ENCODE results near the gene TCEAL7.
A peak's percentile ranks its signal among the peaks of the same experiment; 100 is the strongest.
"Not testable (repeated sequence)": the region's sequence is repeated elsewhere in the genome, so short reads cannot be mapped to it uniquely, and the experiment has no call there.

TCEAL7 gene, protein sequence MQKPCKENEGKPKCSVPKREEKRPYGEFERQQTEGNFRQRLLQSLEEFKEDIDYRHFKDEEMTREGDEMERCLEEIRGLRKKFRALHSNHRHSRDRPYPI

DNA sequence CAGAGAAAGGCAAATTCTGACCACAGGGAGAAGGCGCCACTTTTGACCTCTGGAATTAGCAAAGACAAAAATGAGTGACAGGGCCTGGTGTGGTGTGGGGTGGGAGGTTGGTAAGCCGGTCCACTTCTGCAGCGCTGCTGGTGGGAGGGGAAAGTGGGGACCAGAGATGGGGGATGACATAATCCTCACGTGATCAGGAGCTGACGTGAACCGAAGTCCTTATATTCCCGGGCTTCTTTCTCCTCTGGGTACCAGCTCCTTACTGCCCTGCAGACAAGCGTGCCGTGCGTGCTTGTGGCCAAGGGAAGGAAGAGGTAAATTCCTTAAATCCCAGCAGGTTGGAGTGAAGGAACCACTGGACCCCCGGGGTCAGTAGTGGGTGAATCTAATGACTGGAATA lies at the start of gene TCEAL7:
Gene TCEAL7 (plus strand): TSS at position 249 of the 400 bp plus-strand sequence. CDS start 1,165 bp downstream, outside the sequence.
- DNase-seq (ENCODE audit: low read depth in 3 of 3), result no peak

DNA sequence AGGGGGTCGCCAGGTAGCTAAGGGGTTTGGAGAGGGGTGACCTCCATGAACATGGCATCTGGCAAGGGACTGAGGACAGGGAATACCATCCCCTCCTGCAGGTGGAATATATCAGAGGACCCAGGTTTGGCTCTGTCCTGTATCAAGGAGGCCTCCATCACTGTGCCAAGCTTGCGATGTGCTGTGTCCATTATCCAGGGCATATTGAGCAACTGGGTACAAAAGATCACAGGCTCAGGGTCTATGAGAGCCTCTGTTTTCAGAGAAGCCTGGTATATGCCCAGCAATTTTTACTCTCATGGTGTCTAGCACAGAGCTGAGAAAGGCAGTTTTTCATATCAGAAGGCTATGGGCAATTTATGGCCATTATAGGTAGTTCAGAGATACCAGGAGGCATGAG lies 36.9 kb upstream of the TCEAL7 start:
- DNase-seq (ENCODE audit: low read depth in 3 of 3), result no peak

DNA sequence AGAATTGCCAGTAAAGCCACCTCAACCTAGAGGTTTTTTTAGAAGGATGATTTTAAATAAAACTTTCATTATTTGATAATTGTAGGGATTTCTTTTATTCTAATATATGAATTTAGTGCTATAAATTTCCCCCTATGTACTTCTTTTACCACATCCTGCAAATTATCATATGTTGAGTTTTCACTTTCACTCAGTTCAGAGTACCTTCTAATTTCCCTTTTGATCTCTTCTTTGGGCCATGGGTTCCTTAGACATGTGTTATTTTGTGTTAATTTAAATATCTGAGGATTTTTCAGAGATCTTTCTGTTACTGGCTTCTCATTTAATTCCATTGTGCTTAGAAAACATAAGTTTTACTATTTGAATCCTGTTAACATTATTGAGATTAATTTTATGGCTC lies 25.3 kb upstream of the TCEAL7 start:
- DNase-seq (ENCODE audit: low read depth in 3 of 3), result no peak

DNA sequence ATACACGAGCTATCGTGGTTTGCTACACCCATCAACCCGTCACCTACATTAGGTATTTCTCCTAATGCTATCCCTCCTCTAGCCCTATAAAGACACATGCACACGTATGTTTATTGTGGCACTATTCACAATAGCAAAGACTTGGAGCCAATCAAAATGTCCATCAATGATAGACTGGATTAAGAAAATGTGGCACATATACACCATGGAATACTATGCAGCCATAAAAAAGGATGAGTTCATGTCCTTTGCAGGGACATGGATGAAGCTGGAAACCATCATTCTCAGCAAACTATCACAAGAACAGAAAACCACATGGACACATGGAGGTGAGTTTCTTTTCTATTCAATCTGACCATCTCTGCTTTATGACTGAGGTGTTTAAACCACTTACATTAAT lies 24.4 kb upstream of the TCEAL7 start:
- not testable (repeated sequence) for DNase-seq (ENCODE audit: low read depth in 3 of 3)

DNA sequence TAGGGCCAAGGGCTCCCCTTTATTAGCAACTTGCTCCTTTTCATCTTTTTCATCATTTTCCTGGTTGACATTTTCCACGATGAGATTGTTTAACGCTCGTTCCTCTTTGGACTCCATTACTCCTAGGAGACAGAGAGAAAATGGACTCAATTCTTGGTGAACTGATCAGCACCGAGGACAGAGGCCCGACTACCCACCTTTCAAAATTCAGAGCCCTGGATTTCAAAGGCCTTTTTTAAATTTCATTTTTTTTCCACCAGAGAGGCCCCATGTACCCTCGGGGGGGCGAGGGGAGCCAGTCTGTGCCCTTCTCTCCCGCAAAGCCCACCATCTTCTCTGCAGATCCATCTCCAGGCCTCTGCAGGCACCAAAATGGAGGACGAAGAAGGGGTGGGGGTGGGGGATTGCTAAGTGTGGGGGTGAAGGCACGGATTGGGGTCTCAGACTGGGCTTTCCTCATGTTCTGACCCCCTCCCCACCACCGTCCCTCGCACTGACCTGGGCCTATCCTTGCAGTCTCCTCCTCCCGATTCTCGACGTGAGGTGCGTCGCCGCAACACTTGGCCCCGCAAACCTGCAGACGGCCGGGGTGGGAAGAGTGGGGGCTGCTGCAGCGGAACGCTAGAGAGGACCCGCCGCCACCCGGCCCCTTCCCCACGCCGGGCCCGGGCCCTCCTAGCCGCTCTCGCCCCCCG lies 20.0 kb upstream of the TCEAL7 start:
- DNase-seq (ENCODE audit: low read depth in 3 of 3), result no peak

DNA sequence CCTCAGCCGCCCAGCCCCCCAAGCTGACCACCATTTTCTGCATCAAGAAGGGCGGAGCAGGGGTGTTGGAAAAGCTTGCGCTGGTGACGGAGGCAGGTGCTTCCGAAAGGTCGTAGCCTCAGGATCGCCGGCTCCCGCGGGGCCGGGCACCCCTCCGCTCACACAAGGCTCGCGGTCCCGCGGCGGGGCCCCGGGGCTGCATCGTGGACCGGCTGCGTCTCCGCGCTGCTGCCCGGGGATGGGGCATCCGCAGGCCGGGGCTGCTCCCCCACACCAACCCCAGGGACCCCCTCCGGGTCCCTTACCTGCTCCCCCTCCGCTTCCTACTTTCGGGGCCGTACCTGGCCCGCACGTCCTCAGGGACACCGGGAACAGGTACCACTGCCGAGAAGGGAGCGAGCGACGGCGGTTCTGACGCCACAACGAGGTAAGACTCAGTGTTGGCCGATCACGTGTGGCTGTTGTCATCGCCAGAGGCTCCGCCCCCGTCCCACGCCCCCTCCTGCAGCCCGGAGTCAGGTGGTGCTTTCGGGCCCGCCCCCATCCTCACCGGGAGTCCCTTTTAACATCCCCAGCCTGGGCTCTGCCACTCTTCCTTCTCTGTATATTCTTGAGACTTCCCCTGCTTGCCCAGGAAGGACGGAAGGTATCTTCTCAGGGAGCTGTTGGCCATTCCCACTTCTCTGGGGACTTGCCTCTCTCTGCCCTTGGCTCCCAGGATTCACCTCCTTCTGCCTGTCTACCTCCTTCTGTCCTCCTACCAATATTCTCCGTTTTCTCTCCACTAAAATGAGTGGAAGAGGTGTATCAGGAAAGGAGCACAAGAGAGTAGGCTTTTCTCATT lies 19.3 kb upstream of the TCEAL7 start, which contains the start of gene BEX2:
Gene BEX2 (minus strand): TSS at position 436 of the 844 bp plus-strand sequence. CDS start 1,014 bp downstream, outside the sequence.
- DNase-seq (ENCODE audit: low read depth in 3 of 3), result peak; percentile 68 to 82 (median 70)

DNA sequence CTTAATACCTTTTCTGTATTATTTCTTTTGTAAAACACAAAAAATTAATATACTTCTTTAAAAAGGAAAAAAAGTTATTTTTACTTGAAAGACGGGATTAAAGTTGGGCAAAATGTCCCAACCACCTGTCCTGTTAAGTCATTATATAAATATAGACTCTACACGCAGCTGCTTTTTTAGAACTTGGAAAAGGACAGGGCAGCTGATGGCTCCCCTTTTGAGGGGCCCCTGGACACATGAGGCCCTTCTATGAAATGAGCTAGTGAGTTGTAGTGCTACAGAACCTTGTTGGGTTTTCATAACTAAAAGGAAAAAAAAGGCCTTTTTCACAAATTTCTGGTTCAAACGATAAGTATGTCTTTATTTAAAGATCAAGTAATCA lies 18.6 kb upstream of the TCEAL7 start:
- no peak for DNase-seq (ENCODE audit: low read depth in 3 of 3)

DNA sequence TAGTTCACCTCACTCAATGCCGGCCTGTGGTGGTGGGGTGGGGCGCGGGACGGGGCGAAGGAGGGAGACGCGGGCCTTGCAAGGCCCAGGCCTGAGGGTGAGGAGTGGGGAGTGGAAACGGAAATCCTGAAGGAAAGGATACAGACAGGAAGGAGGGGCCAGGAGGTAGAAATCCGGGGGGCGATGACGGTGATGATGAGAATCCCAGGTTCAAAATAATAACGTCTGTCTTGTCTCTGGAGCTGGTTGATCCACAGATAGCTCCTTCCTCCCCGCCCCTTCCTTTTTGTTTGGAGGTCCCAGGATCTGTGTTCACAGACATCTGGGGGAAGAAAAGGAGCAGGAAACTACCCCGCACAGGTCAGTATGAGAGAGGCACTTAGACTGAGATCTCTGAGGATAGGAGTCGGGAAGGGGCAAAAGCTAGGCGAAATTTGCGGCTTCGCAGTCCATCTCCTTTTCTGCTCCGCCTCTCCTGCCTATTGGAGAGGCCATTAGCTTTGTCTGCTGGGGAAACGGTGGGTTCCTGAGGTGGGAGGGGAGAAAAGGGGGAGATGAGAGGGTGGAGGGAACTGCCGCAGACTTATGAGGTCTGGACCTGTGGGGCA lies 746 bp downstream of the TCEAL7 start:
- no peak for DNase-seq (ENCODE audit: low read depth in 3 of 3)

DNA sequence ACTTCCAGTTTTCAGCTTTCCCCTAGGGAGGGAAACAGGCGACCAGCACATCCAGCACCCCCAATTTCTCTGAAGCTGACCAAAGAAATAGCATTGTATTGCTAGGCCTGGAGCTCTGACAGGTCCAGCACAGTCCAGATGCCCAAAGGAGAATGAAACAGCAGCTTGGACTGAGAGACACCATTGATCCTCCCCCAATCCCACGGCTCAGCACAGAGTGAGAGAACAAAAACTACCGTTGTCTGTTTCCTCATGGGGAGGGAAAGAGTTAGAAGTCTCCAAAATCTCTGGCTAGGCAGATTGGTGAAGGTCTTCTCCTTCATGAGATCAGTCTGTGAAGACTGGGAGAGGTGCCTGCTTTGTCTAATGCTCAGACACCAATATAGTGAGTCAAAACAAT lies 8.6 kb downstream of the TCEAL7 start:
- no peak for DNase-seq (ENCODE audit: low read depth in 3 of 3)

DNA sequence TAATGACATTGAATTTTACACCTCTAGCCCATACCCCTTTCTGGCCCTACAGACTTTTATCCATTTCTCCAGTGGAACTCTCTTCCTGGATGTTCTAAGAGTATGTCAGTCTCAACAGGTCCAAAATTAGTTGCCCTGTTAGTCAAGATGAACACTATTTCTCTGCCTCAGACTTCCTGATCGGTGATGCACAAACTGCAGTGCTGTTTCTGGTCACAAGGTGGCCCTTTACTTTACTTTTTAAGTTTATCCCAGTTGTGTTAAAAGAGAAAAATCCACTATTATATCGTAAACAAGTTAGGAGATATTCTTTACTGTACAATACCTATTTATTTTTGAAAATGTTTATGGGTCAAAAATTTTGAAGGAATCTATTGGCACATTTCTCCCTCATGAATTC lies 13.1 kb downstream of the TCEAL7 start:
- peak in 1 of 3 experiments; percentile 14 for DNase-seq (ENCODE audit: low read depth in 3 of 3)

DNA sequence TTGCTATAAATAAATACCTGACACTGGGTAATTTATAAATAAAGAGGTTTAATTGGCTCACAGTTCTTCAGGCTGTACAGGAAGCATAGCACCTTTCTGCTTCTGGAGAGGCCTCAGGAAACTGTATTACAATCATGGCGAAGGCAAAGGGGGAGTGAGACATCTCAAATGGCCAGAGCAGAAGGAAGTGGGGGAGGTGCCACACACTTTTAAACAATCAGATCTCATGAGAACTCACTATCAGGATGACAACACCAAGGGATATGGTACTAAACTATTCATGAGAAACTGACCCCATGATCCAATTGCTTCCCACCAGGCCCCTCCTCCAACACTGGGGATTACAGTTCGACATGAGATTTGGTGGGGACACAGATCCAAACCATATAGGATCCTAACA lies 14.6 kb downstream of the TCEAL7 start:
- DNase-seq (ENCODE audit: low read depth in 3 of 3), result no peak

DNA sequence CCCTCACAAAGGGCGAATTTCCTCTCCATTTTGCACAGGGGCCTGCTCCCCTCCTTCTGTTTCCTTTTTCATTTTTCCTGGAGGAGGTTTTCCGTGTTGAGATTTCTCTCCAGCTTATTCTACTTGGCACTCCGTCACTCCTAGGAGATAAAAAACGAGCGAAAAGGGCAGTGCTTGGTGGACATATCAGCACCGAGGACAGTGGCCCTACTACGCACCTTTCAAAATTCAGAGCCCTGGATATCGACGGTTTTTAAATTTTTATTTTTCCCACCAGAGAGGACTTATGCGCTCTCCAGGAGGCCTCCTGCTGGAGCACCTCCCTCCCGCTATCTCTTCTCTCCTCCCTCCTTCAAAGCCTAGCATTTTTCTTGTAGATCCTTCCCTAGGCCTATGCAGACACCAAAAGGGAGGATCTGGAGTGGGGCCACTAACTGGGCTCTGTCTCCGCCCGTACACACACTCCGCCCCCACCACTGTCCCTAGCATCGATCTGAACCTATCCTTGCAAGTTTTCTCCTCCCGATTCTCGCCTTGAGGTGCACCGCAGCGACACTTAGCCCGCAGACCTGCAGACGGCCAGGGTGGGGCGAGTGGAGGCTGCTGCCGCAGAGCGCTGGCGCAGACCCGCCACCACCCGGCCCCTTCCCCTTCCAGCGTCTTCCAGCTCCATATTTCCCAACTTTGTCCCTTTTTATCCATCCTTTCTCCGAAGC lies 17.8 kb downstream of the TCEAL7 start:
- DNase-seq (ENCODE audit: low read depth in 3 of 3), result no peak

DNA sequence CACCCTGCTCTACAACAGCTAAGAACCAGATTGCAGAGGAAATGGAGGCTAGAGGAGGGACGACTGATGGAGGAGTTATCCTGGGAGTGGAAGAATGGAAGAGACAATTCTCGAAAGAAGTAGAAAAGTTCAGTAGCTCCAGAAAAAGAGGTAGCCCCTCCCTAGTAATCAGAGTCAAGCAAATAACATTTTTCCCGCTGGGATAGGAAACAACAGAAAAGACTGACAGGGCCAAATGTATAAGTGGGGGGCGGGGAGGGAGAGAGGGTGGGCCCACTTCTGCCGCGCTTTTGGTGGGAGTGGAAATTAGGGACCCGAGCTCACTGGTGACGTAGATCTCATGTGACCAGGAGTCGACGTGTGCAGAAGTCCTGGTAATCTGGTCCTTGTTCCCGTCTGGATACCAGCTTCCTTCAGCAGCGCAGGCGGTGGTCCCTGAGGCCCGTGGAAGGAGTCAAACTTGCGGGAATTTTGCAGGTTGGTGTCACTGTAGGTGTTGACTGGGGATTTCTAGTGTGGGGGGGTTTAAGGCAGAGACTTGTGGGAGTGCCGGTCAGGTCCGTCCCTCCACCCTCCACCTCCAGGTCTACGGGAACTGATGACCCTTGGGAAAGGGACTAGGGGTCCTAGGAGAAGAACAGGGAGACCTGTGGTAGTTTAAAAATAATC lies 26.2 kb downstream of the TCEAL7 start, which contains the start of gene TCEAL9:
Gene TCEAL9 (plus strand): TSS at position 377 of the 669 bp plus-strand sequence. CDS start 1,179 bp downstream, outside the sequence.
- DNase-seq (ENCODE audit: low read depth in 3 of 3), result no peak

DNA sequence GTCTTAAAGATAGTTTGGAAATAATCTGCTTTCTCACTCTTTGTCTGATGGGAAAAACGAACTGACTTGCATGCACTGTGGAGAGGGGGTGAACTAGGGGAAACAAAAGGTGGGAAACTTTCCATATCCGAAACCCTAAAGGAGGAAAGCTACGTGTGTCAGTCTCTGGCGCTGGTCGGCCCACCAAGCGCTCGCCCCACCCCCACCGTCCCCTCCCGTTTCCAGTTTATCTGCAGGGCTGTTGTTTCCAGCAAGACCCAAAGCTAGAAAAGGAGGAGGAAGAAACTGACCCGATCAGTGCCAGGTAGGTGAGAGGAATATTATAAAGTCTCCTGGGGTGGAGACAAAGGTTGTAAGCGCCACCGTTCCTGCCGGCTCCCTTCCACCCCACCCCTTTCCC lies 26.8 kb downstream of the TCEAL7 start:
- DNase-seq (ENCODE audit: low read depth in 3 of 3), result no peak

DNA sequence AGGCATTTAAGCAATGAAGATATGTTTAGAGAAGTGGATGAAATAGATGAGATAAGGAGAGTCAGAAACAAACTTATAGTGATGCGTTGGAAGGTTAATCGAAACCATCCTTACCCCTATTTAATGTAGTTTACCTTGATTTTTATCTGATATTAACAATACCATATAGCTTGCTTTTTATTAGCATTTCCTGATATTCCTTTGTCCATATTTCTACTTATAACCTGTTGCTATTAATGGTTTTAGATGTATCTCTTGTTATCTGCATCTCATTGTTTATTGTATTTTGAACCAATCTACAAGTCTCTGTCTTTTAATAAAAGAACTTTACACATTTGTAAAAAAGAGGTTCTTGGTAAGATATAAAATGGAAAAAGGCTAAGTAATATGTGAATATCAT lies 27.8 kb downstream of the TCEAL7 start:
- DNase-seq (ENCODE audit: low read depth in 3 of 3), result no peak

DNA sequence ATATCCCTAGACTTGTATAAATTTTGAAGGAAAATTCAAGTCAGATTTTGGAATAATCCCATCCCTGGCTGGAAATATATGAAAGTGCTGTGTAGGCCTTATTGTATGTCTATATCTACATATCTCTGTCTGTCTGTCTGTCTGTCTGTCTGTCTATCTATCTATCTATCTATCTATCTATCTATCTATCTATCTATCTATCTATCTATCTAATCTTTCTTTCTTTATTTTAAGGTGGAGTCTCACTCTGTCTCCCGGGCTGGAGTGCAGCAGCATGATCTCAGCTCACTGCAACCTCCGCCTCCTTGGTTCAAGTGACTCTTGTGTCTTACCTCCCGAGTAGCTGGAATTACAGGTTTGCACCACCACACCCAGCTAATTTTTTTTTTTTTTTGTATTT lies 29.6 kb downstream of the TCEAL7 start:
- not testable (repeated sequence) for DNase-seq (ENCODE audit: low read depth in 3 of 3)

DNA sequence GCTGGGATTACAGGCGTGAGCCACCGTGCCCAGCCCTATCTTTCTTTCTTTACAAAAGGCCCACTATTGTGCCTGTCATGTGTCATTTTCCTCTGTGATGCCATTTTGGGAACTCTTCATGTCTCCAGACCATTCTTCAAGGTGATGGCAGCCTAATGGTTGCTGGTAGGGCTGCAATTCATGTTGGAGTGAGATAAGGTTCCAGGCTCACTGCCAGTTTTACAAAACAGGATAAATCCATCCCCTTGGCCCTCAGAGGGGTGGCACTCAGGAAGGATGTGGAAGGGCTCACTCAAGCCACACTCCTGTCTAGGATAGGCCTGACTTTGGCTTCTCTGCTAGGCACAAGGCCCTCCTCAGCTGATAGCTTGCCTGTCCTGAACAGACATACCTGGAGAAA lies 30.1 kb downstream of the TCEAL7 start:
- DNase-seq (ENCODE audit: low read depth in 3 of 3), result no peak

DNA sequence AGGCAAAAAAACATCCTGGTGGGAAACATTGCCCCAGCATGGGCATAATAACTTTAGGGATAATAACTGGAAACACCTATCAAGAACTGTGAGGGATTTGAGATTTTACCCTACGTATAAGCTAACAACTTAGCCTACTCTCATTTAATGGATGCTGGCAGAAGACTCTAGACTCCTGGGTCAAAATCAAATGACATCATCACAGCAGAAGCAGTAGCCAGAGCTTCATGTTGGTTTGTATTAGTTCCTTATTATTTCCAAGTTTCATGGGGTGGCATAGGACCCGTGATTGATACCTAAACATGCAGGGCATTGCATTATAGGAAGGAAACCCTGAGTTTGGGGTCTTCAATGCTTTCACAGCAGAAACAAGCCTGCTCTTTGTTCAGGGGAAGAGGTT lies 30.9 kb downstream of the TCEAL7 start:
- DNase-seq (ENCODE audit: low read depth in 3 of 3), result no peak

DNA sequence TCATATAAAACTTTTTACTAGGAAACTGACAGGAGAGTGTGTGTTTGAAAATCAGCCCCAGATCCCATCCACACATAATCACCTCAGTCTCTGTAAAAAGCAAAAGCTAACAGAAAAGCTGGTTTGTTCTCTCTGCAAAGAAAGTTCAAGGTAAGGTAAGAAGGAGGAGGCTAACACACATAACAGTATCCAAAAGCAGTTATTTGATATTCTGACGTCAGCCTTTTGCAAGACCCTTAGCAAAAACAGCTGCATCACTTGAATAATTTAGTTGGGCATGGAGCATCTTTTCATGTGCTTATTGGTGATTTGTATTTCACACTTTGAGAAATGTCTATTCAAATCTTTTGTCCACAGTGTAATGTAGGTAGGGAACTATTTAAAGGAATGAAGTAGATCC lies 31.8 kb downstream of the TCEAL7 start:
- DNase-seq (ENCODE audit: low read depth in 3 of 3), result no peak

DNA sequence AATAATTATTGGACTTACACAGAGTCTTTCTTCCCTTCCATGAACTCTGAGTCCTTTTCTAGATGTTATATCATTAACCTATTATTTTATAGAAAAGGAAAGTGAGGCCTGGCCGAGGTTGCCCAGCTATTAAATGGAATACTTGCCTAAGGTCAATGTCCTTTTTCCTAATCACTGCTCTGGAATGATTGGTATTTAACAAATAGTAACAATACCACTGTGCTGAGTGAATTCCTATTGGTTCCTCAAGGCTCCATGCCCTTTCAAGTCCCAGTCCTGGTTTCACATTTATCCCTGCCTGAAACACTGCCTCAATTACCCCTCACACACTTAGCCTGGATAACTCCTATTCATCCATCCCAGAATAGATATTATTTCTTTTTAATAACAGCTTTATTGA lies 32.4 kb downstream of the TCEAL7 start:
- no peak for DNase-seq (ENCODE audit: low read depth in 3 of 3)

DNA sequence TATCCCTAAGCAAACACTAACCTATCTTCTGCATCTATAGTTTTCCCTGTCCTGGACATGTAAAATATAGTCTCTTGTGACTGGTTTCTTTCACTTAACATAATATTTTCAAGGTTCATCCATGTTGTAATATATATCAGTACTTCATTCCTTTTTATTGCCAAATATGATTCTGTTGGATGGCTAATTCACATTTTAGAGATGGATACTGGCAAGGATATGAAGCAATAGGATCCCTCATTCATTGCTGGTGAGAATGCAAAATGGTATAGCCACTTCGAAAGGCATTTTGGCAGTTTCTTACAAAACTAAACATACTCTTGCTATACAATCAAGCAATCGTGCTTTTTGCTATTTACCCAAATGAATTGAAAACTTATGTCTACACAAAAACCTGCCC lies 33.0 kb downstream of the TCEAL7 start:
- DNase-seq (ENCODE audit: low read depth in 3 of 3), result no peak
